Hepatocyte (in vitro differentiated cells): ENCODE measurements around the gene SORCS3. TPM values are rescaled to one million over a fixed set of nuclear protein-coding genes. Genes with fewer than 3 reads are reported as not detected.

Experiments
- DNase-seq: peaks from one replicate; pipeline ENCODE4 v3.0.0-alpha.2; 2016; ENCODE audit warnings: low spot score
- H2AFZ ChIP-seq: fragments of 200-600 bp; sonication (generic); 2 replicates; pipeline ENCODE4 v1.6.0; 2016; ENCODE audit warnings: antibody characterized with exemption, mild to moderate bottlenecking
- H3K27ac ChIP-seq: fragments of 200-600 bp; sonication (generic); 2 replicates; pipeline ENCODE4 v1.5.1; 2016; ENCODE audit warnings: mild to moderate bottlenecking
- H3K27me3 ChIP-seq: fragments of 200-600 bp; sonication (generic); 2 replicates; pipeline ENCODE4 v1.6.1; 2016
- H3K36me3 ChIP-seq: fragments of 200-600 bp; sonication (generic); replicated peaks from 2 replicates; pipeline ENCODE4 v1.5.1; 2016; ENCODE audit warnings: low read depth; ENCODE audit not compliant: insufficient read depth
- H3K4me1 ChIP-seq: fragments of 200-600 bp; sonication (generic); 2 replicates; pipeline ENCODE4 v1.5.1; 2016; ENCODE audit warnings: mild to moderate bottlenecking, moderate library complexity; ENCODE audit not compliant: insufficient read depth
- H3K4me2 ChIP-seq: fragments of 200-600 bp; sonication (generic); 2 replicates; pipeline ENCODE4 v1.6.0; 2016
- H3K4me3 ChIP-seq: fragments of 200-600 bp; sonication (generic); 2 replicates; pipeline ENCODE4 v1.5.1; 2016; ENCODE audit warnings: mild to moderate bottlenecking
- H3K79me2 ChIP-seq: fragments of 200-600 bp; sonication (generic); 2 replicates; pipeline ENCODE4 v1.6.0; 2017; ENCODE audit warnings: mild to moderate bottlenecking
- H3K9me2 ChIP-seq: fragments of 200-600 bp; sonication (generic); replicated peaks from 2 replicates; pipeline ENCODE4 v1.6.0; 2017; ENCODE audit warnings: mild to moderate bottlenecking; ENCODE audit not compliant: insufficient read depth
- H3K9me3 ChIP-seq: fragments of 200-600 bp; sonication (generic); 2 replicates; pipeline ENCODE4 v1.5.1; 2016; ENCODE audit warnings: low read depth, mild to moderate bottlenecking
- H4K20me1 ChIP-seq: fragments of 200-600 bp; sonication (generic); 2 replicates; pipeline ENCODE4 v1.6.0; 2016; ENCODE audit warnings: mild to moderate bottlenecking; ENCODE audit not compliant: insufficient read depth, poor library complexity, severe bottlenecking
- EZH2 ChIP-seq: fragments of 200-600 bp; sonication (generic); IDR thresholded peaks from 2 replicates; pipeline ENCODE4 v1.6.1; 2016; ENCODE audit warnings: antibody characterized with exemption, mild to moderate bottlenecking, borderline replicate concordance
- EZH2phosphoT487 ChIP-seq: fragments of 200-600 bp; sonication (generic); IDR thresholded peaks from one replicate; pipeline ENCODE4 v1.6.1; 2018; ENCODE audit warnings: antibody characterized with exemption, mild to moderate bottlenecking, low read depth, moderate library complexity; ENCODE audit not compliant: unreplicated experiment, severe bottlenecking
- WGBS: methylation state at CpG from one replicate; pipeline ENCODE4 v1.1.6; 2016; ENCODE audit warnings: low lambda C conversion rate; ENCODE audit errors: missing lambda C conversion rate; 5-methylcytosine and 5-hydroxymethylcytosine counted together
- polyA plus RNA-seq: library from polyadenylated mRNA; unstranded; fragments of >200 nt; fragmentation: Nextera tagmentation; extraction: Ambion mirVana; gene quantifications from 2 replicates; pipeline ENCODE4 v1.2.1, GENCODE V29; 2016
- total RNA-seq: library from RNA; depleted of rRNA; stranded (reverse); fragments of >200 nt; gene quantifications from 2 replicates; pipeline ENCODE4 v1.2.3, GENCODE V29; 2014
- TF ChIP-seq, protein P1 (sequence below): fragments of 200-600 bp; sonication (generic); IDR thresholded peaks from 2 replicates; pipeline ENCODE4 v1.5.1; 2016; ENCODE audit warnings: antibody characterized with exemption, mild to moderate bottlenecking; ENCODE audit not compliant: poor library complexity

Gene SORCS3
- total and polyA plus RNA-seq, 2 experiments from 2014 or later = 0.59 to 0.80 TPM

GRCh38 chr10:105241254-105241653, 600.2 kb downstream of the SORCS3 start:
- no peaks in the 10 kb centered on the region for H3K9me3 ChIP-seq
- no peak for DNase-seq
- H4K20me1 ChIP-seq = no peaks in the 10 kb centered on the region
- no peaks in the 10 kb centered on the region for H3K4me1 ChIP-seq
- no peaks in the 10 kb centered on the region for H3K79me2 ChIP-seq
- no peaks in the 10 kb centered on the region for H3K9me2 ChIP-seq
- no peak overlapping the region for H3K4me2 ChIP-seq
- WGBS = 92% methylated on average over 5 of the region's 5 CpGs
- no peak overlapping the region for H3K4me3 ChIP-seq
- H3K36me3 ChIP-seq = no peaks in the 10 kb centered on the region
- H3K27me3 ChIP-seq = peaks cover 13% of the 10 kb centered on the region
- TF ChIP-seq, protein P1, sequence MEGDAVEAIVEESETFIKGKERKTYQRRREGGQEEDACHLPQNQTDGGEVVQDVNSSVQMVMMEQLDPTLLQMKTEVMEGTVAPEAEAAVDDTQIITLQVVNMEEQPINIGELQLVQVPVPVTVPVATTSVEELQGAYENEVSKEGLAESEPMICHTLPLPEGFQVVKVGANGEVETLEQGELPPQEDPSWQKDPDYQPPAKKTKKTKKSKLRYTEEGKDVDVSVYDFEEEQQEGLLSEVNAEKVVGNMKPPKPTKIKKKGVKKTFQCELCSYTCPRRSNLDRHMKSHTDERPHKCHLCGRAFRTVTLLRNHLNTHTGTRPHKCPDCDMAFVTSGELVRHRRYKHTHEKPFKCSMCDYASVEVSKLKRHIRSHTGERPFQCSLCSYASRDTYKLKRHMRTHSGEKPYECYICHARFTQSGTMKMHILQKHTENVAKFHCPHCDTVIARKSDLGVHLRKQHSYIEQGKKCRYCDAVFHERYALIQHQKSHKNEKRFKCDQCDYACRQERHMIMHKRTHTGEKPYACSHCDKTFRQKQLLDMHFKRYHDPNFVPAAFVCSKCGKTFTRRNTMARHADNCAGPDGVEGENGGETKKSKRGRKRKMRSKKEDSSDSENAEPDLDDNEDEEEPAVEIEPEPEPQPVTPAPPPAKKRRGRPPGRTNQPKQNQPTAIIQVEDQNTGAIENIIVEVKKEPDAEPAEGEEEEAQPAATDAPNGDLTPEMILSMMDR = no peak
- TF ChIP-seq EZH2phosphoT487 = no peak
- TF ChIP-seq EZH2 = no peak
- H2AFZ ChIP-seq = no peak overlapping the region
- H3K27ac ChIP-seq = no peak overlapping the region

GRCh38 chr10:105243381-105243780, 602.3 kb downstream of the SORCS3 start:
- Histone ChIP-seq H4K20me1 (no peaks in the 10 kb centered on the region), H3K9me3 (no peaks in the 10 kb centered on the region), H3K27me3 (peaks cover 16% of the 10 kb centered on the region), H2AFZ (no peak overlapping the region), H3K27ac (no peak overlapping the region), H3K9me2 (no peaks in the 10 kb centered on the region), H3K36me3 (no peaks in the 10 kb centered on the region), H3K79me2 (no peaks in the 10 kb centered on the region), H3K4me1 (no peaks in the 10 kb centered on the region), H3K4me3 (no peak overlapping the region), H3K4me2 (no peak overlapping the region)
- DNase-seq = no peak
- TF ChIP-seq, protein P1 = no peak
- no peak for TF ChIP-seq EZH2
- TF ChIP-seq EZH2phosphoT487 = no peak
- WGBS = 89% methylated on average over 2 of the region's 2 CpGs

DNA sequence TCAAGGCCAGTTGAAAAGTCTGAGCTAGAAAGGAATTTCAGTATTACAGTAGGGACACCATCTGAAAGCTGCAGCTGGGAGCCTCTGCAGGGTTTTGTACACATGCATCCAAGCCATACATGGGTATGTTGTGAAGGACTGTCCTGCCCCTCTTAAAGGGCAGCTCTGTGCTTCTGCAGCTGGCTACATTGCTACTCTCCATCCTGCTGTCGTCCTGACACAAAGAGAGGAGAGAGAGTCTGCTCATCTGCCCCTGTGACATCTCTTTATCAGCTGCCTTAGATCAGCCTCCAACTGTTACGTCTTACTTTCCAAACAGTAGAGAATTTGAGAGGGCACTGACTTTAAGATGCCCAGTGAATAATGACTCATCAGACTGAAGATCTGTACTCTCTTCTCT, 602.7 kb downstream of the SORCS3 start:
- TF ChIP-seq, protein P1 = no peak
- TF ChIP-seq EZH2phosphoT487 (no peak), EZH2 (no peak)
- 65% methylated on average over 2 of the region's 2 CpGs for WGBS
- Histone ChIP-seq H3K27ac (no peak overlapping the region), H3K4me1 (no peaks in the 10 kb centered on the region), H4K20me1 (no peaks in the 10 kb centered on the region), H2AFZ (no peak overlapping the region), H3K9me3 (no peaks in the 10 kb centered on the region), H3K79me2 (no peaks in the 10 kb centered on the region), H3K9me2 (no peaks in the 10 kb centered on the region), H3K27me3 (peaks cover 16% of the 10 kb centered on the region), H3K4me2 (no peak overlapping the region), H3K36me3 (no peaks in the 10 kb centered on the region), H3K4me3 (no peak overlapping the region)
- DNase-seq = no peak
